K562 (cell line): Measurements from ENCODE around the gene BTLA. TPM values are rescaled to one million over a fixed set of nuclear protein-coding genes. Genes with fewer than 3 reads are reported as not detected.
A peak's percentile ranks its signal among the peaks of the same experiment; 100 is the strongest.

Source experiments
- ATAC-seq: fragments of 200-7000 bp; cut with Tn5 transposase; 3 replicates; pipeline ENCODE4 v1.9.1; 2020; ENCODE audit warnings: moderate library complexity
- BruUV-seq: library from RNA; stranded (reverse); fragments of 400-500 nt; replicated peaks from 2 replicates; lab custom pipeline; 2021; lab: Mats Ljungman, UMichigan
- CTCF ChIA-PET: fragments of 300-600 bp; formaldehyde crosslinking; extraction: SDS; loops from one replicate; lab custom pipeline; 2021; ENCODE audit warnings: low intra/inter-chr PET ratio; lab: Yijun Ruan, JAX
- POLR2A ChIA-PET: fragments of 300-600, 350-650 bp; sonication (Branson Sonifier 250); formaldehyde crosslinking; extraction: SDS; loops from one replicate; lab custom pipeline; 2021; ENCODE audit warnings: antibody characterized with exemption, inconsistent platforms; lab: Yijun Ruan, JAX
- DNase-seq, 4 experiments: peaks; one replicate each; pipeline versions ENCODE4 v3.0.0 to v3.0.0-alpha.2; 2011 to 2018; ENCODE audit warnings: low spot score in 3 of 4, mixed read lengths in 3 of 4; ENCODE audit errors: extremely low read depth in 1 of 4
- FAIRE-seq: peaks from 2 replicates; lab custom pipeline; 2011; peaks lifted over from hg19 to GRCh38; lab: Jason Lieb, UNC
- H2AFZ ChIP-seq: 2 replicates; pipeline ENCODE4 v1.6.0; 2011; ENCODE audit warnings: low read depth, low read length, control low read depth, inconsistent platforms
- H3K27ac ChIP-seq: fragments of 200-600 bp; 3 replicates; pipeline ENCODE4 v1.8.0; 2011; ENCODE audit warnings: low read depth, mild to moderate bottlenecking, control low read depth, inconsistent platforms, low read length, moderate library complexity, mixed read lengths; ENCODE audit errors: extremely low read depth
- H3K27me3 ChIP-seq, 2 experiments: fragments of 300-600 bp in 1 of 2; 2 replicates in 1 of 2; 3 replicates in 1 of 2; pipeline versions ENCODE4 v1.6.0 to v1.8.0; 2011; ENCODE audit warnings: inconsistent platforms in 2 of 2, low read length in 2 of 2, mild to moderate bottlenecking in 1 of 2, mixed read lengths in 1 of 2, moderate library complexity in 1 of 2; ENCODE audit not compliant: control insufficient read depth in 2 of 2, insufficient read depth in 2 of 2
- H3K36me3 ChIP-seq: fragments of 300-600 bp; 3 replicates; pipeline ENCODE4 v1.8.0; 2011; ENCODE audit warnings: mild to moderate bottlenecking, low read length, inconsistent platforms; ENCODE audit not compliant: control insufficient read depth, insufficient read depth
- H3K4me1 ChIP-seq, 2 experiments: fragments of 200-600 bp in 1 of 2; replicated peaks in 1 of 2; 2 replicates in 1 of 2; 3 replicates in 1 of 2; pipeline versions ENCODE4 v1.5.1 to v1.8.0; 2011; ENCODE audit warnings: inconsistent platforms in 2 of 2, low read length in 2 of 2, mild to moderate bottlenecking in 1 of 2, mixed read lengths in 1 of 2, moderate library complexity in 1 of 2; ENCODE audit not compliant: control insufficient read depth in 2 of 2, insufficient read depth in 2 of 2
- H3K4me2 ChIP-seq: 2 replicates; pipeline ENCODE4 v1.6.1; 2011; ENCODE audit warnings: low read length, control low read depth, inconsistent platforms, mixed read lengths; ENCODE audit not compliant: insufficient read depth
- H3K4me3 ChIP-seq: fragments of 200-600 bp; sonication (generic), shearing (Covaris generic); 2 replicates; pipeline ENCODE4 v1.5.1; 2016; ENCODE audit warnings: control low read depth, inconsistent platforms
- H3K79me2 ChIP-seq: fragments of 200-600 bp; 3 replicates; pipeline ENCODE4 v1.8.0; 2011; ENCODE audit warnings: low read length, inconsistent platforms; ENCODE audit not compliant: control insufficient read depth, insufficient read depth
- H3K9ac ChIP-seq, 2 experiments: 2 replicates each; pipeline versions ENCODE4 v1.6.0 to v1.6.1; 2011; ENCODE audit warnings: low read depth in 2 of 2, low read length in 2 of 2, control low read depth in 1 of 2, inconsistent platforms in 1 of 2, mild to moderate bottlenecking in 1 of 2, mixed read lengths in 1 of 2; ENCODE audit not compliant: insufficient read depth in 1 of 2
- H3K9me1 ChIP-seq: one replicate; pipeline ENCODE4 v1.6.0; 2011; ENCODE audit warnings: inconsistent platforms, mild to moderate bottlenecking, low read length, moderate library complexity; ENCODE audit not compliant: control insufficient read depth, insufficient read depth
- H3K9me3 ChIP-seq: replicated peaks from 2 replicates; pipeline ENCODE4 v1.5.1; 2011; ENCODE audit warnings: low read depth, low read length, inconsistent platforms; ENCODE audit not compliant: control insufficient read depth, insufficient read depth
- H4K20me1 ChIP-seq: replicated peaks from 2 replicates; pipeline ENCODE4 v1.6.1; 2011; ENCODE audit warnings: low read length, inconsistent platforms, mixed read lengths; ENCODE audit not compliant: control insufficient read depth, insufficient read depth
- CGGBP1 ChIP-seq: fragments of 250-450 bp; sonication (Bioruptor Pico); IDR thresholded peaks from 2 replicates; pipeline ENCODE4 v1.9.0; 2021; ENCODE audit warnings: mild to moderate bottlenecking
- CTCF ChIP-seq, 3 experiments: IDR thresholded peaks in 2 of 3; conservative IDR thresholded peaks in 1 of 3; 2 replicates each; pipeline ENCODE4 v1.5.1; 2011 to 2012; ENCODE audit warnings: low read length in 3 of 3, mild to moderate bottlenecking in 3 of 3, control low read depth in 2 of 3, improper control_type of control experiment in 1 of 3, inconsistent platforms in 1 of 3, low read depth in 1 of 3, mixed read lengths in 1 of 3, moderate library complexity in 1 of 3; ENCODE audit not compliant: insufficient read depth in 2 of 3
- CUX1 ChIP-seq: fragments of 200-800 bp; sonication (Bioruptor generic); IDR thresholded peaks from 2 replicates; pipeline ENCODE4 v1.6.1; 2016; ENCODE audit warnings: missing genetic modification characterization, missing compliant biosample characterization
- FOXK1 ChIP-seq: sonication (generic); formaldehyde crosslinking; IDR thresholded peaks from 2 replicates; pipeline ENCODE4 v1.8.0; 2022; ENCODE audit warnings: missing genetic modification reagents, mild to moderate bottlenecking, borderline replicate concordance
- NR3C1 ChIP-seq: sonication (generic); formaldehyde crosslinking; IDR thresholded peaks from 2 replicates; pipeline ENCODE4 v1.8.1; 2022; ENCODE audit warnings: missing genetic modification reagents
- RAD21 ChIP-seq, 2 experiments: fragments of 250-450 bp in 1 of 2; fragments of 450-650 bp in 1 of 2; sonication (Bioruptor Pico) in 1 of 2; formaldehyde crosslinking in 1 of 2; IDR thresholded peaks in 1 of 2; conservative IDR thresholded peaks in 1 of 2; 2 replicates each; pipeline versions ENCODE4 v1.4.0 to v1.8.0; 2020 to 2022; ENCODE audit warnings: mild to moderate bottlenecking in 2 of 2, moderate library complexity in 1 of 2
- ZNF436 ChIP-seq: fragments of 250-450, 450-650 bp; sonication (Bioruptor Pico); formaldehyde crosslinking; IDR thresholded peaks from 2 replicates; pipeline ENCODE4 v1.7.0; 2020; ENCODE audit warnings: mild to moderate bottlenecking
- ZNF639 ChIP-seq, 2 experiments: fragments of 200-800 bp in 1 of 2; sonication (Bioruptor generic) in 1 of 2; sonication (generic) in 1 of 2; formaldehyde crosslinking in 1 of 2; IDR thresholded peaks in 1 of 2; conservative IDR thresholded peaks in 1 of 2; 2 replicates each; pipeline versions ENCODE4 v1.5.0 to v1.6.1; 2016 to 2020; ENCODE audit warnings: missing compliant biosample characterization in 1 of 2, missing genetic modification characterization in 1 of 2, missing genetic modification reagents in 1 of 2
- WGBS: fragments of 100-300 bp; shearing (Covaris generic); methylation state at CpG from one replicate; pipeline ENCODE4 v1.1.6; 2016; ENCODE audit warnings: low coverage, mixed read lengths; ENCODE audit not compliant: insufficient coverage; ENCODE audit errors: missing lambda C conversion rate; 5-methylcytosine and 5-hydroxymethylcytosine counted together
- in situ Hi-C: fragments of 300-500 bp; cut with MboI; formaldehyde crosslinking; loops from 4 replicates; pipeline ENCODE4 v1.15.0; 2018; ENCODE audit warnings: inconsistent platforms, mixed read lengths
- intact Hi-C: fragments of 100-400 bp; cut with micrococcal nuclease; formaldehyde crosslinking; loops from 2 replicates; pipeline ENCODE4 v1.14.2; 2022
- polyA plus RNA-seq, 8 experiments: library from polyadenylated mRNA; depleted of rRNA in 4 of 8; stranded (reverse) in 5 of 8; unstranded in 3 of 8; fragments of >200 nt; fragmentation: Nextera tagmentation in 2 of 8; fragmentation: Illumina TruSeq in 1 of 8; extraction: Ambion mirVana in 2 of 8; extraction: Trizol in 1 of 8; gene quantifications; 2 replicates each; pipeline versions ENCODE4 v1.2.1 to v1.2.3, GENCODE V29; 2011 to 2014; ENCODE audit warnings: inconsistent platforms in 1 of 8, missing spikeins in 1 of 8
- total RNA-seq, 7 experiments: library from RNA; depleted of rRNA in 6 of 7; stranded (reverse); fragments of >200 nt in 6 of 7; fragmentation: Illumina TruSeq in 2 of 7; extraction: Trizol in 2 of 7; gene quantifications; 2 replicates each; pipeline versions ENCODE4 v1.2.1 to v1.2.3, GENCODE V29; 2011 to 2021; ENCODE audit warnings: low replicate concordance in 1 of 7

The BTLA gene
- total and polyA plus RNA-seq, 9 of the 15 experiments (the other 6 are each of a cell fraction or from before 2014, with no cell fraction given), result 0.22 TPM; not detected in 8

- H3K79me2 ChIP-seq, result no peaks in the 10 kb centered on the region
- WGBS, result 1% methylated on average over 5 of the region's 6 CpGs
- no peaks in the 10 kb centered on the region for H3K27me3 ChIP-seq
- in situ Hi-C loops (no loop called here), intact Hi-C loops (loop anchor here (2.0 to 5.0 kb wide), 3 partner anchors 110 to 325 kb away; no protein-coding TSS in a partner anchor)
- no peak overlapping the region for H3K4me3 ChIP-seq
- no peak overlapping the region for H3K9ac ChIP-seq
- ATAC-seq (peak; percentile 85), DNase-seq (peak in 2 of 4 experiments; percentile 4 to 12), FAIRE-seq (peak; percentile 83)
- H3K9me1 ChIP-seq, result no peaks in the 10 kb centered on the region
- no peaks in the 10 kb centered on the region for H3K36me3 ChIP-seq
- no peaks in the 10 kb centered on the region for H3K4me1 ChIP-seq
- no peak overlapping the region for H3K4me2 ChIP-seq
- ChIA-PET CTCF (no interaction called here), POLR2A (interaction anchor here (1.0 kb wide), 1 partner anchor 13 kb away, joined by 5 read pairs; no protein-coding TSS in a partner anchor)
- H3K9me3 ChIP-seq, result no peaks in the 10 kb centered on the region
- no TSS peak for BruUV-seq
- no peak overlapping the region for H3K27ac ChIP-seq
- H4K20me1 ChIP-seq, result no peaks in the 10 kb centered on the region
- no peak overlapping the region for H2AFZ ChIP-seq
- TF ChIP-seq FOXK1 (CRISPR knock-in tag) (no peak), CTCF (IDR thresholded peaks at IDR 0.05 in 2 of 3, conservative IDR thresholded peaks at IDR 0.05 in 1 of 3; ENCODE audit: insufficient read depth in 2 of 3, low read depth in 1 of 3, low read length in 3 of 3) (peak; percentile 41 to 52 (median 51); a peak in 5 of 6 replicates), CUX1 (CRISPR knock-in tag) (no peak), RAD21 (CRISPR knock-in tag; conservative IDR thresholded peaks at IDR 0.05 in 1 of 2, IDR thresholded peaks at IDR 0.05 in 1 of 2) (peak in 1 of 2 experiments; percentile 49; a peak in 2 of 4 replicates), NR3C1 (CRISPR knock-in tag) (no peak), ZNF436 (CRISPR knock-in tag) (no peak), ZNF639 (CRISPR knock-in tag; conservative IDR thresholded peaks at IDR 0.05 in 1 of 2, IDR thresholded peaks at IDR 0.05 in 1 of 2) (no peak), CGGBP1 (CRISPR knock-in tag) (no peak)
Measured at GRCh38 chr3:112437146-112438022, 61.9 kb downstream of the BTLA start.
